HUES64 (cell line): ENCODE data around the gene MADD.

Experiments used
- H3K27ac ChIP-seq: 2 replicates; pipeline ENCODE4 v1.7.0; 2013; ENCODE audit warnings: low read depth, low read length, inconsistent platforms
- H3K27me3 ChIP-seq: 2 replicates; pipeline ENCODE4 v1.6.1; 2013; ENCODE audit warnings: mild to moderate bottlenecking, low read length; ENCODE audit not compliant: insufficient read depth
- H3K36me3 ChIP-seq: 2 replicates; pipeline ENCODE4 v1.6.1; 2013; ENCODE audit warnings: mild to moderate bottlenecking, low read length; ENCODE audit not compliant: insufficient read depth
- H3K4me1 ChIP-seq: 2 replicates; pipeline ENCODE4 v1.6.1; 2013; ENCODE audit warnings: mild to moderate bottlenecking, low read length, moderate library complexity; ENCODE audit not compliant: insufficient read depth
- H3K4me3 ChIP-seq: 2 replicates; pipeline ENCODE4 v1.5.1; 2013; ENCODE audit warnings: mild to moderate bottlenecking, low read length, moderate library complexity
- H3K9ac ChIP-seq: 2 replicates; pipeline ENCODE4 v1.6.1; 2013; ENCODE audit warnings: mild to moderate bottlenecking, low read depth, low read length
- H3K9me3 ChIP-seq: 2 replicates; pipeline ENCODE4 v1.6.1; 2013; ENCODE audit warnings: low read depth, low read length; ENCODE audit not compliant: insufficient read depth
- WGBS: fragments of 150-250, 120-280 bp; methylation state at CpG from one replicate; pipeline ENCODE4 v1.1.7; 2013; ENCODE audit warnings: missing lambda C conversion rate; 5-methylcytosine and 5-hydroxymethylcytosine counted together

MADD gene

GRCh38 chr11:47278058-47278457 is 8.1 kb downstream of the MADD start:
- H3K36me3 ChIP-seq = peaks cover 80% of the 10 kb centered on the region

DNA sequence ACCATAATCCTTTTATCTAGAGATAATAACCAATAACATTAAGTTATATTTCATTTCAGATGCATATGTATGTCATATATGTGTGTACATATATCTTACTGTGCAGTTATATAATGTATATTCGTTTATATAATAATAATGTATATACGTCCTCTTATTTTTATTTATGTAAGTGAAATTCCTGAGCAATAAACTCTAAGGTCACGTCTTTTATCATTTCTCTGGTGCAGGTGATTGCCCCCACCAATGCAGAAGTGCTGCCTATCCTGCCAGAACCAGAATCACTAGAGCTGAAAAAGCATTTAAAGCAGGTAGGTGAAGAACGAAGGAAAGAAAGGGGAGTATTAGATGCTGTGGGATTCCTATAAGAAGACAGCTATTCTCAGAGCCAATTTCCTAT is 8.8 kb downstream of the MADD start:
- H3K9me3 ChIP-seq = no peaks in the 10 kb centered on the region
- H3K27ac ChIP-seq = no peak overlapping the region
- H3K9ac ChIP-seq = no peak overlapping the region
- peaks cover 82% of the 10 kb centered on the region for H3K36me3 ChIP-seq
- H3K27me3 ChIP-seq = no peaks in the 10 kb centered on the region
- 97% methylated on average over 2 of the region's 4 CpGs for WGBS
- no peak overlapping the region for H3K4me3 ChIP-seq
- H3K4me1 ChIP-seq = 0 out of 2 replicates have a peak, but pooled peaks cover 5% of the 10 kb centered on the region

More at GRCh38 chr11:47278058-47278457, 8.1 kb downstream of the MADD start:
- no peak overlapping the region for H3K9ac ChIP-seq
- H3K27ac ChIP-seq = no peak overlapping the region
- WGBS = 100% methylated on average over 3 of the region's 3 CpGs
- H3K27me3 ChIP-seq = no peaks in the 10 kb centered on the region
- H3K4me1 ChIP-seq = 0 out of 2 replicates have a peak, but pooled peaks cover 5% of the 10 kb centered on the region
- no peak overlapping the region for H3K4me3 ChIP-seq
- H3K9me3 ChIP-seq = no peaks in the 10 kb centered on the region

DNA sequence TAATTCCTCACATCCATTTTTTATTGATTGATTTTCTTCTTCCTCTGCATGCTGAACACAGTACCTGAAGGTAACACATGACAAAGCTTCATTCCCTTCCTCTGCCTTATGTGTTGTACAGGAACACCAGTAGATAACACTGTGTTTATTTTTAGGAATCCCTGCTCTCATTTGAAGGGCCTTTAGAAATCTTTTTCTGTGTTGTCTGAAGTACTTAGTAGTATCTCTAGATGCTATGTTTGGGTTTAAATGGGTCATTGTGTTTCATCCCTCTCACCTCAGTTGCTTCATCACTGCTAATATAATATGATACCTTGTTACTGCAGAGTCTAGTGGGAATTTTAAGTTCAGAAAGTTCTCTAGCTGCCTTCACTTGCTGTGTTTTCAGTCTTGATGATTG is 10.2 kb downstream of the MADD start:
- peaks cover 89% of the 10 kb centered on the region for H3K36me3 ChIP-seq
- 0 out of 2 replicates have a peak, but pooled peaks cover 5% of the 10 kb centered on the region for H3K4me1 ChIP-seq
- H3K27ac ChIP-seq = no peak overlapping the region
- H3K9ac ChIP-seq = no peak overlapping the region
- H3K4me3 ChIP-seq = no peak overlapping the region
- no peaks in the 10 kb centered on the region for H3K27me3 ChIP-seq
- H3K9me3 ChIP-seq = no peaks in the 10 kb centered on the region

DNA sequence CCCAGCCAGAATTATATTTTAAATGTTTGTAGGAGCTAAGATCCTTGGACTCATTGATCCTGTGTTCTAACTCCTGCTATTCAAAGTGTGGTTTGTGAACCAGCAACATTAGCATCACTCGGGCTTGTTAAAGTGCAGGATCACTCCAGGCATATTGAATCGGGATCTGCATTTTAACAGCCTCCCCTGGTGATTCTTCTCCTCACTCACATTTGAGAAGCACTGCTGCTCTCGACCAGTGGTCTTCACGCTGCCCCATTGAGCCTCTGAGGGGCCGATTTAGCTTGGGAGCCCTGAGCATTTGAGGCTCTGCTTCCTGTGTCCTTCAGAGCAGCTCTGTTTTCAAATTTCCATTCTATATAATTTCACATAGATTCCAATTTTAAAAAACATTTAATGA is 10.9 kb downstream of the MADD start:
- H3K27me3 ChIP-seq = no peaks in the 10 kb centered on the region

GRCh38 chr11:47282462-47282861 is 12.5 kb downstream of the MADD start:
- WGBS = 95% methylated on average over 7 of the region's 7 CpGs
- H3K9me3 ChIP-seq = no peaks in the 10 kb centered on the region
- no peaks in the 10 kb centered on the region for H3K27me3 ChIP-seq
- no peak overlapping the region for H3K4me3 ChIP-seq
- no peak overlapping the region for H3K9ac ChIP-seq
- no peak overlapping the region for H3K27ac ChIP-seq
- 0 out of 2 replicates have a peak, but pooled peaks cover 5% of the 10 kb centered on the region for H3K4me1 ChIP-seq
- H3K36me3 ChIP-seq = peaks cover 87% of the 10 kb centered on the region

More for the DNA sequence above, 10.9 kb downstream of the MADD start:
- WGBS = 42% methylated on average over 5 of the region's 5 CpGs
- Histone ChIP-seq H3K4me1 (0 out of 2 replicates have a peak, but pooled peaks cover 5% of the 10 kb centered on the region), H3K9me3 (no peaks in the 10 kb centered on the region), H3K27ac (peak overlapping the region; percentile 41; the same call in 1 of the 2 replicates), H3K36me3 (peaks cover 90% of the 10 kb centered on the region), H3K9ac (no peak overlapping the region), H3K4me3 (no peak overlapping the region)

GRCh38 chr11:47284151-47284550 is 14.2 kb downstream of the MADD start:
- Histone ChIP-seq H3K9ac (no peak overlapping the region), H3K36me3 (peaks cover 82% of the 10 kb centered on the region), H3K4me3 (no peak overlapping the region), H3K27me3 (no peaks in the 10 kb centered on the region), H3K4me1 (0 out of 2 replicates have a peak, but pooled peaks cover 5% of the 10 kb centered on the region), H3K9me3 (no peaks in the 10 kb centered on the region), H3K27ac (no peak overlapping the region)
- 91% methylated on average over 4 of the region's 4 CpGs for WGBS

DNA sequence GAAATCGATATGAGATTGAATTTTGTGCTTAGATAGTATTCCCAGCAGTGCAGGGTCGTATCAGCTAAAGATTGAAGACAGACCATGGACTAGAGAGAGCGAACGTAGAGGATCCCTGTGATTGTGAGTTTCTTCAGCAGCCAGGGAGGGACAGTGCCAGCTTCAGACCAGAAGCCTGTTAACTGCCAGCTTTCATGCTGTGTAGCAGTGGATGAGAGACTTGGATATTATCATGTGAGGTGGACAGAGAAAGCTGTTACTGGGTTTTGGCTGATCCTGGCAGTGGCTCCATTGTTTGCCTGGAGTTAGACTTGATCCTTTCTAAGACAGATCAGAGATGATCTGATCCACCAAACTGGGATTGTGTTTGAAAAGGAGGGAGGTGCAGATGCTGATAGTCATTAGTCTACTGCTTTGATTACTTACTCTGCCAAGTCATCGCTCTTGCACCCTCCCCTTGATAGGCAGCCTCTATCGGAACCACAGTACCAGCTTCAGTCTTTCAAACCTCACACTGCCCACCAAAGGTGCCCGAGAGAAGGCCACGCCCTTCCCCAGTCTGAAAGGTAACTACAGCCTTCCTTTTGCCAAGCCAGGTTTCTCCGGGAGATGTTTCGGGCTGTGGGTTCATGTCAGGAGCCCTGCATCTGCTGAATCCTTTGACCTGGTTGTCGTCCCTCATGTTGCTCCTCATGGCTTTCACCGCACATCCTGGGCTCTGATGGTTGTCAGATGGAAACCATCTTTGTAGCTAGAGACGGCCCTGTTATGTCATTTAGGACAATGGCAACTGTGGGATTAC is 16.2 kb downstream of the MADD start:
- no peaks in the 10 kb centered on the region for H3K27me3 ChIP-seq
- no peak overlapping the region for H3K4me3 ChIP-seq
- H3K36me3 ChIP-seq = peaks cover 85% of the 10 kb centered on the region
- WGBS = 95% methylated on average over 13 of the region's 13 CpGs
- no peak overlapping the region for H3K9ac ChIP-seq
- 0 out of 2 replicates have a peak, but pooled peaks cover 1% of the 10 kb centered on the region for H3K4me1 ChIP-seq
- no peaks in the 10 kb centered on the region for H3K9me3 ChIP-seq
- no peak overlapping the region for H3K27ac ChIP-seq

DNA sequence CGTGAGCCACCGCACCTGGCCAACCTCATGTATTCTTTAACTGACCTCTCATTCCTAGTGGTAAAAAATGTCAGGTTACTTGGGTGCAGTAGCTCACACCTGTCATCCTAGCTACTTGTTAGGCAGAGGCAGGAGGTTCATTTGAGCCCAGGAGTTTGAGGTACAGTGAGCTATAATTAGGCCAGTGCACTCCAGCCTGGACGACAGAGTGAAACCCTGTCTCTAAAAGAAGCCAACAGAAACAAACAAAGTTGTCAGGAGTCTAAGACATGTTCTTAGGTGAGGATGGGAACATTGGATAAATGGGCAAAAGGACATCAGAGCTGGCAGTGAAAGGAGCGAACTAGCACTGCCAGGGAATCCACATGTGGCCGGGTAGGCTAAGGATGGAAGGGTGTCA is 18.1 kb downstream of the MADD start:
- Histone ChIP-seq H3K4me1 (no peaks in the 10 kb centered on the region), H3K4me3 (no peak overlapping the region), H3K36me3 (peaks cover 86% of the 10 kb centered on the region), H3K9ac (no peak overlapping the region), H3K27me3 (no peaks in the 10 kb centered on the region), H3K27ac (no peak overlapping the region), H3K9me3 (no peaks in the 10 kb centered on the region)
- WGBS = 93% methylated on average over 5 of the region's 5 CpGs

DNA sequence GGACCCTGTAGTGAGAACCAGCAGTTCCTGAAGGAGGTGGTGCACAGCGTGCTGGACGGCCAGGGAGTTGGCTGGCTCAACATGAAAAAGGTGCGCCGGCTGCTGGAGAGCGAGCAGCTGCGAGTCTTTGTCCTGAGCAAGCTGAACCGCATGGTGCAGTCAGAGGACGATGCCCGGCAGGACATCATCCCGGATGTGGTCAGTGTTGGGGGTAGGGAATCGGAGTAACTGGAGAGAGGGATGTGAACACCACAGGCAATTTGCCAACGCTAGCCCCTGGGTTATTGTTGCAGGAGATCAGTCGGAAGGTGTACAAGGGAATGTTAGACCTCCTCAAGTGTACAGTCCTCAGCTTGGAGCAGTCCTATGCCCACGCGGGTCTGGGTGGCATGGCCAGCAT is 19.9 kb downstream of the MADD start:
- H3K4me1 ChIP-seq = no peaks in the 10 kb centered on the region
- H3K36me3 ChIP-seq = peaks cover 82% of the 10 kb centered on the region
- H3K4me3 ChIP-seq = no peak overlapping the region
- no peak overlapping the region for H3K27ac ChIP-seq
- no peaks in the 10 kb centered on the region for H3K27me3 ChIP-seq
- WGBS = 95% methylated on average over 15 of the region's 15 CpGs
- H3K9ac ChIP-seq = no peak overlapping the region
- H3K9me3 ChIP-seq = no peaks in the 10 kb centered on the region

- peaks cover 76% of the 10 kb centered on the region for H3K36me3 ChIP-seq
- H3K4me1 ChIP-seq = no peaks in the 10 kb centered on the region
- peaks cover 3% of the 10 kb centered on the region; the same call in 1 of the 2 replicates for H3K9me3 ChIP-seq
These were observed 25.5 kb downstream of the MADD start for GRCh38 chr11:47295385-47295784.

GRCh38 chr11:47296045-47296444 is 26.1 kb downstream of the MADD start:
- Histone ChIP-seq H3K4me1 (no peaks in the 10 kb centered on the region), H3K36me3 (peaks cover 73% of the 10 kb centered on the region), H3K9me3 (peaks cover 3% of the 10 kb centered on the region; the same call in 1 of the 2 replicates), H3K27me3 (no peaks in the 10 kb centered on the region), H3K4me3 (no peak overlapping the region), H3K27ac (no peak overlapping the region), H3K9ac (no peak overlapping the region)
- WGBS = 95% methylated on average over 4 of the region's 4 CpGs

More at GRCh38 chr11:47295385-47295784, 25.5 kb downstream of the MADD start:
- H3K9ac ChIP-seq = no peak overlapping the region
- H3K4me3 ChIP-seq = no peak overlapping the region
- 97% methylated on average over 5 of the region's 5 CpGs for WGBS
- H3K27ac ChIP-seq = no peak overlapping the region
- no peaks in the 10 kb centered on the region for H3K27me3 ChIP-seq
